GM21447 (cell line): Measurements from ENCODE around the gene TRIM15.
"Not testable (repeated sequence)": the region's sequence is repeated elsewhere in the genome, so short reads cannot be mapped to it uniquely, and the experiment has no call there.

Experiments
- ATAC-seq: cut with Tn5 transposase; IDR thresholded peaks from one replicate; pipeline ENCODE4 v1.9.1; 2021; ENCODE audit not compliant: unreplicated experiment

Gene TRIM15

GRCh38 chr6:30160785-30161531 lies 2.4 kb upstream of the TRIM15 start, which contains the start of gene TRIM10:
Gene TRIM10, minus strand, starts transcription at chr6:30161211. Its CDS starts 353 bp downstream, at chr6:30160858.
- no peak for ATAC-seq

GRCh38 chr6:30162265-30163089 lies 869 bp upstream of the TRIM15 start:
- ATAC-seq: no peak

DNA sequence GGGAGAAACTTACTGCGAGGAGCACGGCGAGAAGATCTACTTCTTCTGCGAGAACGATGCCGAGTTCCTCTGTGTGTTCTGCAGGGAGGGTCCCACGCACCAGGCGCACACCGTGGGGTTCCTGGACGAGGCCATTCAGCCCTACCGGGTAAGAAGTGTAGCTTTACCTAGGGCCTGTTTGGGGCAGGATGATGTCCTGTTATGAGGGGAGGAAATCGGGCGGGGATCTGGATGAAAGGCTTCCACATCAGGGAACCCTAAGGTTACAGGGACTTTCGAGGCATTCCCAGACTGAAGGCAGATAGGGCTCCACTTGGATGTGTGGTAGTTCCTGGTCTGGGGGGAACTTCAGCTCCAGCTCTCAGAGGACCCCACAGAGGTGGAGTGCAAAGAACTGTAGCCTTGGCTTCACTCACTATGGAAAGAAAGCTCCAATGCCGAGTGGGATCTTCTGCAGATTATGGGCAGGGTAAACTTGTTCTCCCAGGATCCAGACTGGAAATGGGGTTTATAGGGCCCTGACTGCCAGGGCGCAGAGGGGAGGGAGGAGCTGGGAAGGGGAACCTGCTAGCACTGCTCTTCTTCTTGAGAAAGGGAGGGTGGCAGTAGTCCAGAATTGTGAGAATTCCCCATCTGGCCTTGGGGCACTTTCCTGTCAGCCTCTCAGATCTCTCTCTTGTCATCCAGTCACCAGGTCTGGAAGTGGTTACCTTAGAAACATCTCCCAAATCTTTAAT lies 740 bp downstream of the TRIM15 start:
- no peak for ATAC-seq

- ATAC-seq: no peak
Measured at GRCh38 chr6:30164714-30165113, 1.4 kb downstream of the TRIM15 start.

DNA sequence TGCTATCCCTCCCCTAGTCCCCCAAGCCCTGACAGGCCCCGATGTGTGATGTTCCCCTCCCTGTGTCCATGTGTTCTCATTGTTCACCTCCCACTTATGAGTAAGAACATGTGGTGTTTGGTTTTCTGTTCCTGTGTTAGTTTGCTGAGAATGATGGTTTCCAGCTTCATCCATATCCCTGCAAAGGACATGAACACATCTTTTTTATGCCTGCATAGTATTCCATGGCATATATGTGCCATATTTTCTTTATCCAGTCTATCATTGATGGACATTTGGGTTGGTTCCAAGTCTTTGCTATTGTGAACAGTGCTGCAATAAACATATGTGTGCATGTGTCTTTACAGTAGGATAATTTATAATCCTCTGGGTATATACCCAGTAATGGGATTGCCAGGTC lies 1.9 kb downstream of the TRIM15 start:
- not testable (repeated sequence) for ATAC-seq

DNA sequence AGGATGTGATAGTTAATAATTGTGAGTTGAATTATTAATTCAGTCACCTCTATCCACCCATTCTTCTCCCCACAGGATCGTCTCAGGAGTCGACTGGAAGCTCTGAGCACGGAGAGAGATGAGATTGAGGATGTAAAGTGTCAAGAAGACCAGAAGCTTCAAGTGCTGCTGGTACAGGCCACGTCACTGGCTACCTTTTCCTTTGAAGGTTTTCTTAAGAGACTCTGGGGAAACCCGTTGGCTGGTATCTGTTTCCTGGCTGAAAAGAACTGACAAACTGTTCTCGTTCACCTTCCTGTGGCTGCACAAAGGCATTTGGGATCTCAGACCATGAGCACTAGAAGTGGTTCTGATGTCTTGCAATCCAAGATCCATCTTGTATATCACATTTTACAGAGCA lies 3.8 kb downstream of the TRIM15 start:
- no peak for ATAC-seq

GRCh38 chr6:30168741-30169140 lies 5.4 kb downstream of the TRIM15 start:
- no peak for ATAC-seq

DNA sequence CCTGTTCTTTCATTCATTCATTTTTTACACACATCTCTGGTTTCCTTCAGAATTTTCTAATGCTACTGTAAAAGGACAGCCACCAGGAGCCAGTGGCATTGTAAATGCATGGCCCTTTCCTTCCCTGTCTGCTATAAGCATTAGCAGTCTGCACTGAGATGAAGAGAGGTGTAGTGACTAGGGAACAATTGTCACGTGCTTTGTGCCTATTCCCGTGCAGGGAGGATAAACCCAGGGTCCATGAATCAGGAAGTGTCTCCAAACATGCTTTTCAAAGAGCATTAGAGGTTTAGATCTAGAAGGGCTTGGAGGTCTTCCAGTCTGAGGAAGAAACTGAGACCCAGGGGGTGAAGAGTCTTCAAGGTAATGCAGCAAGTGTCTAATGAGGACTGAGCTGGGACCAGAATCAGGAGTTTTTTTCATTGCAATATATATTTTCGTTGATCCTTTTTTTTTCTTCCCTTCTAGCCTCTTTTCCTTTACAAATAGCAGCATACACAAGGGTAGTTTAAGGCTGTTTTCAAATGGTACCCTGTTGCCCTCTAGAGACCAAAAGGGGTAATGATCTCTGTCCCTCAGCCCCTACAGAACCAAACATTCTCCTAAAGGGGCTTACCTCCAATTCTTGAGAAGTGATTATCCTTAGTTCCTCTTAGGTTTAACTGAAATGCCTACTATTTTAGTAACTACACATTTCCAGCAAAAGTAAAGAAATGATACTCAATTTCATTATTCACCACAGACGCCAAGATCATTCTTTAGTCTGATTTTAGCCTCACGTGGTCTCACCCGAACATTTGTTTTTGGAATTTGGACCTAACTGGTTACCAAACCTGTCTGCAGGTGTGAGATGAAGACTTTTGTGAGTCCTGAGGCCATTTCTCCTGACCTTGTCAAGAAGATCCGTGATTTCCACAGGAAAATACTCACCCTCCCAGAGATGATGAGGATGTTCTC lies 6.6 kb downstream of the TRIM15 start:
- no peak for ATAC-seq

GRCh38 chr6:30171677-30172471 lies 8.5 kb downstream of the TRIM15 start:
- no peak for ATAC-seq

DNA sequence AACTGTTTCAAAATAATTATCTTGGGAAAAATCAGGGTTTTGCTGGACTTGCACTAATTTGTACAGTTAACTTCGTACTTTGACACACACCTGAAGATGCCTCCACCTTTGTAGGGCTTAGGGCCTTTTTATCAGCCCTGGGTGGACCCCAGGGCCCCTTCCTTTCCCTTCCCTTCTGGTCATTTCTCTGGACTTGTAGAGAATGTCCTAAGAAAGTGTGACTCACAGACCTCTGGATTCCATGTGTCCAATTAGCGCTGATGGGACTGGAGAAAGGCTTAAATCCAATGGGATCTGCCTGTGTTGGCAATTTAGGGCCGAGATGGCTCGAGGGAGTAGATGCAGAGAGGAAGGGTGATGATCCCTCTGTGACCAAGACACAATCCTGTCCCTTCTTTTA lies 9.3 kb downstream of the TRIM15 start:
- ATAC-seq: no peak

- no peak for ATAC-seq
Measured at GRCh38 chr6:30175765-30176164, 12.4 kb downstream of the TRIM15 start.

DNA sequence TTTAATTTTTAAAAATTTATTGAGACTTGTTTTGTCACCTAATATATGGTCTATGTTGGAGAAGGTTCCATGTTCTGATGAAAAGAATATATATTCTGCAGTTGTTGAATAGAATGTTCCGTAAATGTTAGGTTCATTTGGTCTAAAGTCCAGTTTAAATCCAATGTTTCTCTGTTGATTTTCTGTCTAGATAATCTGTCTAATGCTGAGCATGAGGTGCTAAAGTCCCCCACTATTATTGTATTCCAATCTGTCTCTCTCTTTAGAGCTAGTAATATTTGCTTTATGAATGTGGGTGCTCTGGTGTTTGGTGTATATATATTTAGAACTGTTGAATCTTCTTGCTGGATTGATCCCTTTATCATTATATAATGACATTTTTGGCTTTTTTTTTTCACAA lies 15.5 kb downstream of the TRIM15 start:
- no peak for ATAC-seq

DNA sequence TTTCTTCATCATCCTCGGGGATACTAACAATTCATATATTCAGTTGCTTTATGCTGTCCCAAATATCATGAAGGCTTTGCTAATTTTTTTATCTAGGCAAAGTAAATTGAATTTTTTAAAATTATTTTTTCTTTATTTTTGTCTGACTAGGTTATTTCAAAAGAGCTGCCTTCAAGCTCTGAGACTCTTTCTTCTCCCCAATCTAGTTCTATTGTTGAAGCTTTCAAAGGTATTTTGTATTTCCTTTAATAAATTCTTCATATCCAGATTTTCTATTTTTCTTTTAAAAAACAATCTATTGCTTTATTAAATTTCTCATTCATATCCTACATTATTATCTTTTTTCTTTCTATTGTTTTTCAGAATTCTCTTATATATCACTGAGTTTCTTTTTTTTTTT lies 16.8 kb downstream of the TRIM15 start:
- ATAC-seq: no peak

GRCh38 chr6:30184417-30185031 lies 21.2 kb downstream of the TRIM15 start:
- ATAC-seq: no peak

DNA sequence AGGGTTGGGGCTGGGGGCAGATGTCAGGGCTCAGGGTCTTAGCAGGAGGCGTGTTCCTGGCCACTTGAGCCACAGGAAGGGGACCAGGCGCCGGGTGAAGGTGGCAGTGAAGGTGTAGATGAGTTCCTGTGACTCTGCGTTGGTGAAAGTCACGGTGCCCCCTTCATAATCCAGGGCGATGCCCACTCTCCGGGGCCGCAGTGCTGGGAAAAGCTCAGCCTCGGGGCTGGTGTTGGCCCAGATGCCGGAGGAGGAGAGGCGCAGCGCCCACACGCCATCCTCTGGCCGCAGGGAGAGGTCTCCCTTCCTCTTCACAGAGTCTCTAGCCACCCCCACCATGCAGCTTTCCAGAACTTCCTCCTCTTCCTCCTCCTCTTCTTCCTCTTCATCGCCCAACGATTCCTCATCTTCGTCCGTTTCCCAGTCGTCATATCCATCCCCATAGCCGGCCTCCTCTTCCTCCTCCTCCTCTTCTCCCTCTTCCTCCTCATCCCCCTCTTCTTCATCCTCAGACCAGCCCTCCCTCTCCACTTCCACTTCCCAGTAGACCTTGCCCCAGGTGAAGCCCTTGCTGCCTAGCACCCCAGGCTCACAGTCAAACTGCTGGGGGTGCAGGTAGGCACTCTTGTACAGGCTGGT lies 22.6 kb downstream of the TRIM15 start:
- no peak for ATAC-seq

DNA sequence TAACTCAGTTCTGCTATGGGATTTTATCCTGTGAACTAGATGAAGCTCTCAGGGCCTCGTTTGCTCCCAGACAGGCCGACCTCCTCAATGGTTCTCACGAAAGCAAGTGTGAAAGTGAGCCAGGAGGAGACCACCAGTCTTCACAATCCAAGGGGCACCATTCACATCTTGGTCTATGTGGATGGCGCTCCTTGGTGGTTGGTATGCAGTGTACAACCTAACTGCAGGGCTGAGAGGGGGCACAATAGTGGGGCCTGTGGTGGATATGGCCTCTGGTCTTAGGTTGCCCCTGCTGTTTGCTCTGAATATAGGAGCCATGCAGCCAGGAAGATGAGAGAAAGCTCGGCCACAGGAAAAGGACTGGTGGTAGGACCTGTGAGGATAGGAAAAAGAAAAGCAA lies 25.2 kb downstream of the TRIM15 start:
- no peak for ATAC-seq

GRCh38 chr6:30192076-30192475 lies 28.7 kb downstream of the TRIM15 start:
- ATAC-seq: no peak

DNA sequence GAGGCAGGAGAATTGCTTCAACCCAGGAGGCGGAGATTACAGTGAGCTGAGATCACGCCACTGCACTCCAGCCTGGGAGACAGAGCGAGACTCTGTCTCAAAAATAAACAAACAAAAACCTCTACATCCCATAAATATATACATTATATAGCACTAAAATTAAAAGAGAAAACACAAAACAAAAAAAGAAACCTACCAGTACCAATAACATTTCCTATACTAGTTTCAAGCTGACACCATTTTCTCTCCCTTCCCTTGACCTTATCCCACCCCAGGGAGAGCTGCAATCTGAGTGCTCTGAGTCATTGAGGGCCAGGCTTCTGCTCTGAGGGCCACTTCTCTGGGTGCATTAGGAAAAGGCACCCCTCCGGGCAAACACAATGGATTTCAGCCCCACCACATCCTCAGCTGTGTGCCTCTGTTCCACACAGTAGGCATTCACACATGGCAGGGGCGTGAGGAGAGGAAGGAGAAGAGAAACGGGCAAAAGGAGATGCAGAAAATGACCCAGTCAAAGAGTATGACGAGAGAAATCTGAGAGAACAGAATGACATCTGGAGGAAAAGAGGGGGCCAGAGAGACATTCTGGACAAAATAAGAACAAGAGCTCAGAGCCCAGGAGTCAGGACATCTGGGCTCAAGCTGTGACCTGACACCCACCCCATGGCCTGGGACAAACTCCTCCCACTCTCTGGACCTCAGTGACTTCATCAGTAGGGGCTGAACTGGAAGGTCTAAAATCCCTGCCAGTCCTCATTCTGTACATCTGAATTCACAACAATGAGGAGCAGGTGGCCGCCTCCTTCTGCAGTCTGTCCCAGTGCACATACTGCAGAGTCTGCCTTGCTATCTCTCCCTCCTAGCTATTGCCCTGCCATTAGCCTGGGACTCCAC lies 31.7 kb downstream of the TRIM15 start:
- no peak for ATAC-seq
